ENCODE data around the gene NASP. TPM values are rescaled to one million over a fixed set of nuclear protein-coding genes. Genes with fewer than 3 reads are reported as not detected.

NASP gene
- total RNA-seq, 1 experiment from 2014 or later: 535 TPM

GRCh38 chr1:45550401-45551351, 33.2 kb upstream of the NASP start, which contains the start of gene AKR1A1 (continued):
- TF ChIP-seq, protein P1, sequence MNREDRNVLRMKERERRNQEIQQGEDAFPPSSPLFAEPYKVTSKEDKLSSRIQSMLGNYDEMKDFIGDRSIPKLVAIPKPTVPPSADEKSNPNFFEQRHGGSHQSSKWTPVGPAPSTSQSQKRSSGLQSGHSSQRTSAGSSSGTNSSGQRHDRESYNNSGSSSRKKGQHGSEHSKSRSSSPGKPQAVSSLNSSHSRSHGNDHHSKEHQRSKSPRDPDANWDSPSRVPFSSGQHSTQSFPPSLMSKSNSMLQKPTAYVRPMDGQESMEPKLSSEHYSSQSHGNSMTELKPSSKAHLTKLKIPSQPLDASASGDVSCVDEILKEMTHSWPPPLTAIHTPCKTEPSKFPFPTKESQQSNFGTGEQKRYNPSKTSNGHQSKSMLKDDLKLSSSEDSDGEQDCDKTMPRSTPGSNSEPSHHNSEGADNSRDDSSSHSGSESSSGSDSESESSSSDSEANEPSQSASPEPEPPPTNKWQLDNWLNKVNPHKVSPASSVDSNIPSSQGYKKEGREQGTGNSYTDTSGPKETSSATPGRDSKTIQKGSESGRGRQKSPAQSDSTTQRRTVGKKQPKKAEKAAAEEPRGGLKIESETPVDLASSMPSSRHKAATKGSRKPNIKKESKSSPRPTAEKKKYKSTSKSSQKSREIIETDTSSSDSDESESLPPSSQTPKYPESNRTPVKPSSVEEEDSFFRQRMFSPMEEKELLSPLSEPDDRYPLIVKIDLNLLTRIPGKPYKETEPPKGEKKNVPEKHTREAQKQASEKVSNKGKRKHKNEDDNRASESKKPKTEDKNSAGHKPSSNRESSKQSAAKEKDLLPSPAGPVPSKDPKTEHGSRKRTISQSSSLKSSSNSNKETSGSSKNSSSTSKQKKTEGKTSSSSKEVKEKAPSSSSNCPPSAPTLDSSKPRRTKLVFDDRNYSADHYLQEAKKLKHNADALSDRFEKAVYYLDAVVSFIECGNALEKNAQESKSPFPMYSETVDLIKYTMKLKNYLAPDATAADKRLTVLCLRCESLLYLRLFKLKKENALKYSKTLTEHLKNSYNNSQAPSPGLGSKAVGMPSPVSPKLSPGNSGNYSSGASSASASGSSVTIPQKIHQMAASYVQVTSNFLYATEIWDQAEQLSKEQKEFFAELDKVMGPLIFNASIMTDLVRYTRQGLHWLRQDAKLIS (CRISPR knock-in tag; IDR thresholded peaks at IDR 0.05; ENCODE audit: borderline replicate concordance): peak; percentile 88; the same call in 1 of the 2 replicates
- no peak for TF ChIP-seq JAZF1 (CRISPR knock-in tag; IDR thresholded peaks at IDR 0.05)
- TF ChIP-seq ELF4 (CRISPR knock-in tag; IDR thresholded peaks at IDR 0.05; ENCODE audit: low read depth): 0 out of 2 replicates have a peak, but pooled peaks have one; percentile 65
- TF ChIP-seq OVOL2 (CRISPR knock-in tag; IDR thresholded peaks at IDR 0.05; ENCODE audit: borderline replicate concordance): no peak
- no peak for TF ChIP-seq GRHL2 (CRISPR knock-in tag; IDR thresholded peaks at IDR 0.05; ENCODE audit: insufficient replicate concordance, severe bottlenecking)
- TF ChIP-seq, protein P2, sequence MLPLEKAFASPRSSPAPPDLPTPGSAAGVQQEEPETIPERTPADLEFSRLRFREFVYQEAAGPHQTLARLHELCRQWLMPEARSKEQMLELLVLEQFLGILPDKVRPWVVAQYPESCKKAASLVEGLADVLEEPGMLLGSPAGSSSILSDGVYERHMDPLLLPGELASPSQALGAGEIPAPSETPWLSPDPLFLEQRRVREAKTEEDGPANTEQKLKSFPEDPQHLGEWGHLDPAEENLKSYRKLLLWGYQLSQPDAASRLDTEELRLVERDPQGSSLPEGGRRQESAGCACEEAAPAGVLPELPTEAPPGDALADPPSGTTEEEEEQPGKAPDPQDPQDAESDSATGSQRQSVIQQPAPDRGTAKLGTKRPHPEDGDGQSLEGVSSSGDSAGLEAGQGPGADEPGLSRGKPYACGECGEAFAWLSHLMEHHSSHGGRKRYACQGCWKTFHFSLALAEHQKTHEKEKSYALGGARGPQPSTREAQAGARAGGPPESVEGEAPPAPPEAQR (CRISPR knock-in tag; IDR thresholded peaks at IDR 0.05): no peak

GRCh38 chr1:45551684-45552083, 32.2 kb upstream of the NASP start:
- Mint-ChIP-seq H3K27me3 (ENCODE audit: low read depth) (no peaks in the 10 kb centered on the region), H3K4me1 (peaks cover 13% of the 10 kb centered on the region), H3K4me3 (peak overlapping the region; percentile 92), H3K9me3 (no peaks in the 10 kb centered on the region), H3K27ac (peak overlapping the region; percentile 48), H3K36me3 (peaks cover 29% of the 10 kb centered on the region)
- TF ChIP-seq SMAD3 (CRISPR knock-in tag; IDR thresholded peaks at IDR 0.05; ENCODE audit: borderline replicate concordance) (no peak), ZMAT4 (CRISPR knock-in tag; IDR thresholded peaks at IDR 0.05) (no peak), CREM (CRISPR knock-in tag; IDR thresholded peaks at IDR 0.05) (no peak), SMAD4 (CRISPR knock-in tag; IDR thresholded peaks at IDR 0.05) (no peak), GRHL2 (CRISPR knock-in tag; IDR thresholded peaks at IDR 0.05; ENCODE audit: insufficient replicate concordance, severe bottlenecking) (no peak), ZNF232 (CRISPR knock-in tag; IDR thresholded peaks at IDR 0.05) (no peak), PRDM15 (CRISPR knock-in tag; IDR thresholded peaks at IDR 0.05) (no peak)
- TF ChIP-seq, protein P3, sequence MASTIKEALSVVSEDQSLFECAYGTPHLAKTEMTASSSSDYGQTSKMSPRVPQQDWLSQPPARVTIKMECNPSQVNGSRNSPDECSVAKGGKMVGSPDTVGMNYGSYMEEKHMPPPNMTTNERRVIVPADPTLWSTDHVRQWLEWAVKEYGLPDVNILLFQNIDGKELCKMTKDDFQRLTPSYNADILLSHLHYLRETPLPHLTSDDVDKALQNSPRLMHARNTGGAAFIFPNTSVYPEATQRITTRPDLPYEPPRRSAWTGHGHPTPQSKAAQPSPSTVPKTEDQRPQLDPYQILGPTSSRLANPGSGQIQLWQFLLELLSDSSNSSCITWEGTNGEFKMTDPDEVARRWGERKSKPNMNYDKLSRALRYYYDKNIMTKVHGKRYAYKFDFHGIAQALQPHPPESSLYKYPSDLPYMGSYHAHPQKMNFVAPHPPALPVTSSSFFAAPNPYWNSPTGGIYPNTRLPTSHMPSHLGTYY (CRISPR knock-in tag; IDR thresholded peaks at IDR 0.05): no peak
- TF ChIP-seq, protein P2 (CRISPR knock-in tag; IDR thresholded peaks at IDR 0.05): no peak
- CTCF ChIA-PET: interaction anchor here (0.9 to 2.9 kb wide), 4 partner anchors 18 to 51 kb away, joined by 4 to 17 read pairs (median 4); partner anchors contain the start of genes CCDC163 and MMACHC
- POLR2A ChIA-PET: interaction anchor here (1.0 to 2.6 kb wide), 4 partner anchors 30 to 33 kb away, joined by 3 to 27 read pairs (median 11); partner anchors contain the start of gene PRDX1
- ATAC-seq: no peak
- no peak for DNase-seq (ENCODE audit: low spot score)

All from WTC11 (cell line).